Measurements from ENCODE around the gene HIVEP3.

HIVEP3 gene

GRCh38 chr1:41738475-41738874 is 180.2 kb downstream of the HIVEP3 start:
- H3K27me3 ChIP-seq (ENCODE audit: insufficient read depth, poor library complexity, severe bottlenecking): no peaks in the 10 kb centered on the region
- peak overlapping the region; percentile 87 for H3K27ac ChIP-seq (replicated peaks)
- TF ChIP-seq GABPA (IDR thresholded peaks at IDR 0.05; ENCODE audit: low read depth): no peak
- no peak for TF ChIP-seq SPI1 (IDR thresholded peaks at IDR 0.05; ENCODE audit: borderline replicate concordance, low read depth)
- no peak for TF ChIP-seq CTCF (IDR thresholded peaks at IDR 0.05; ENCODE audit: insufficient read depth, low read length)
- TF ChIP-seq REST (IDR thresholded peaks at IDR 0.05; ENCODE audit: insufficient replicate concordance, low read depth): no peak
- TF ChIP-seq POLR2AphosphoS5 (IDR thresholded peaks at IDR 0.05; ENCODE audit: low read depth): no peak
- H3K4me3 ChIP-seq (replicated peaks; ENCODE audit: insufficient read depth, low read length): no peak overlapping the region; the same call in 1 of the 2 replicates
- DNase-seq (ENCODE audit: low read depth in 1 of 2, low spot score in 1 of 2): peak; percentile 14 to 66

- no peak for DNase-seq (ENCODE audit: low read depth in 1 of 2, low spot score in 1 of 2)
- H3K27me3 ChIP-seq (ENCODE audit: insufficient read depth, poor library complexity, severe bottlenecking): no peaks in the 10 kb centered on the region
- no peak overlapping the region for H3K4me3 ChIP-seq (replicated peaks; ENCODE audit: insufficient read depth, low read length)
- peak overlapping the region; percentile 87 for H3K27ac ChIP-seq (replicated peaks)
- TF ChIP-seq CTCF (IDR thresholded peaks at IDR 0.05; ENCODE audit: insufficient read depth, low read length) (no peak), REST (IDR thresholded peaks at IDR 0.05; ENCODE audit: insufficient replicate concordance, low read depth) (no peak), GABPA (IDR thresholded peaks at IDR 0.05; ENCODE audit: low read depth) (no peak), SPI1 (IDR thresholded peaks at IDR 0.05; ENCODE audit: borderline replicate concordance, low read depth) (no peak), POLR2AphosphoS5 (IDR thresholded peaks at IDR 0.05; ENCODE audit: low read depth) (no peak)
These were observed 180.7 kb downstream of the HIVEP3 start for GRCh38 chr1:41738006-41738405.

- Histone ChIP-seq H3K27ac (replicated peaks) (no peak overlapping the region), H3K4me3 (replicated peaks; ENCODE audit: insufficient read depth, low read length) (no peak overlapping the region), H3K27me3 (ENCODE audit: insufficient read depth, poor library complexity, severe bottlenecking) (no peaks in the 10 kb centered on the region)
- TF ChIP-seq REST (IDR thresholded peaks at IDR 0.05; ENCODE audit: insufficient replicate concordance, low read depth): no peak
- no peak for TF ChIP-seq SPI1 (IDR thresholded peaks at IDR 0.05; ENCODE audit: borderline replicate concordance, low read depth)
- TF ChIP-seq POLR2AphosphoS5 (IDR thresholded peaks at IDR 0.05; ENCODE audit: low read depth): no peak
- TF ChIP-seq GABPA (IDR thresholded peaks at IDR 0.05; ENCODE audit: low read depth): no peak
- no peak for TF ChIP-seq CTCF (IDR thresholded peaks at IDR 0.05; ENCODE audit: insufficient read depth, low read length)
- DNase-seq (ENCODE audit: low read depth in 1 of 2, low spot score in 1 of 2): no peak
These were observed 183.0 kb downstream of the HIVEP3 start for GRCh38 chr1:41735631-41736260.
